GM18507 (cell line): Measurements from ENCODE around the gene CACNA2D3.
"Not testable (repeated sequence)": the region's sequence is repeated elsewhere in the genome, so short reads cannot be mapped to it uniquely, and the experiment has no call there.

Experiments used
- DNase-seq: peaks from one replicate; pipeline ENCODE4 v3.0.0; 2011; ENCODE audit warnings: low read depth; ENCODE audit not compliant: insufficient read length; ENCODE audit errors: extremely low spot score
- FAIRE-seq: peaks from 2 replicates; lab custom pipeline; 2011; peaks lifted over from hg19 to GRCh38; lab: Jason Lieb, UNC

Gene CACNA2D3

DNA sequence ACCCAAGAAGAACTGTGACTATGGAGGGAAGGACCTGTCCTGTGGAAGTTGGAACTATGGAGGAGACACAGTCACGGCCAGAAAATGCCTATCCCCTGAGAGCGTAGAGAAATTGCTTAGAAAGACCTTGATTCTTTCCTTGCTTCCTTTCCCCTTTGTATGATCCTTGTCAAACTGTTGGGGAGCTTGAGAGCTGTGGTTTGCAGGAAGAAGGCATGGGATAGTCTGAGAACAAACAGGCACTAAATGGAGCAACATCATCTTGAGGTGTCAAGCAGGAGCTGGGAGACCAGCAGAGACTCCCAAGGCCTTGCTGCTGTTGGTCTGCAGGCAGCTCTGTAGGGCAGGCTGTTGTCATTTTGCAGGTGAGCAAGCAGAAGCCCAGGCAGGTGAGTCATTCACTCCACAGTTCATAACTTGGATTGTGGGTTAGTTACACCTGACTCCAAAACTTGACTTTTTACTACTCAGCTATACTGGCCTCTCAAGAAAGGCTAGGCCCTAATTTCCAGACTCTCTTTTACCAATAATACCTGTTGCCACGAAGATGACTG, 506.6 kb downstream of the CACNA2D3 start:
- no peak for DNase-seq
- no peak for FAIRE-seq

DNA sequence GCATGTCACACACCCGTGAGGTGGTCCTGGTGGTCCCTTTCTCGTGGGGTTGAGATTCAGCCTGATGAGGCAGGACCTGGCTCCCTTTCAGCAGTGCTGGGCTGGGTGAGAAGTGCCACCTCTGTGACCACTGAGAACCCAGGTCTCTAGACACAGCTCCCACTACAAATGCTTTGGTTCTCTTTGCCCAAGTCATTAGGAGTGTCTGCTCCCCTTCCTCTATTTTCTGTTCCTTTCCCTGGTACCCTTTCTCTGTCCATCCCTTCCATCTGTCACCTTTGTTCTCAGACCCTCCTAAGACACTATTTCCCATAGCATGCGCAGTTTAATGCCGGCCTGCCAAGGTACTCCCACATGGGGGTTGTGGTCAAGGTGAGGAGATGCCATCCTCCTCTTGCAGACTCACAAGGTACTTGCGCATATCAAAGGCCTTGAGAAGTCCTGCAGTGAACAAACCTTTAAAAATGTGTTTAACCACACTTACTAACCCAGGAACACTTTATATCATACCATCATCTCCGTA, 507.8 kb downstream of the CACNA2D3 start:
- no peak for FAIRE-seq
- DNase-seq, result no peak

GRCh38 chr3:54631001-54631400, 508.6 kb downstream of the CACNA2D3 start:
- not testable (repeated sequence) for DNase-seq, FAIRE-seq

DNA sequence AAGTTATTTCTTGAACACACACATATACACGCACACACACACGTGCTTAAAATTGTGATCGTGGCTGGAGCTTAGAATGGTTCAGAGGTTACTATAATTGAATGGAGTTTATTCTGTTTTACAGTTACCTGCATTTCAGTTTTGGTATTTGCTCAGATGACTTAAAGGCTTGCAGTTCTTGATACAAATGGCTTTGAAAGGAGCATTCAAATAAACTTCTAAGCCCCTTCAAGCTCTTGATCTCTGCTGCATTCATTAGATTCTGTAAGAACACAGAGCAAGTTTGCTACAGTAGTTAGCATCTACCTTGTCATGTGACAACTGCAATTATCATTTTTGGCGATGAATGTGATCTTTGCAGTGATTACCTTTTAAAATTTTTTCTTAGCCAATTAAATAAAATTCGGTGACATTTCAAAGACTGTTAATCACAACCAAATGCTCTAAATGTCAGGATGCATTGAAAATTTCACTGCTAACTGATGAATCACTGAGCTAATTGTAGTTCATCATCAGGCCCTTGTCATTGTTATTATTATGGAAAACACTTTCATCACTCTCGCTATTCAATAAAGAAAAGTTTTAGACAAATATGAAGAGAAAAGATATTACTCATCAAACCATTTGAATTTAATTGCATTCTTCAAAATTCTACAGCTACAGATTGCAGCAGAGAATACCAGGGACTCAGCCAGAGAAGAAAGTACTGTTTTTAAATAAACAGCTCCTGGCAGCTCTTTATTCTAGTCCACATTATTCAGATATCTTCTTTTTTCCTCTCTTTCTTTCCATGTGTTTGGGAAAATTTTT, 509.4 kb downstream of the CACNA2D3 start:
- no peak for FAIRE-seq

DNA sequence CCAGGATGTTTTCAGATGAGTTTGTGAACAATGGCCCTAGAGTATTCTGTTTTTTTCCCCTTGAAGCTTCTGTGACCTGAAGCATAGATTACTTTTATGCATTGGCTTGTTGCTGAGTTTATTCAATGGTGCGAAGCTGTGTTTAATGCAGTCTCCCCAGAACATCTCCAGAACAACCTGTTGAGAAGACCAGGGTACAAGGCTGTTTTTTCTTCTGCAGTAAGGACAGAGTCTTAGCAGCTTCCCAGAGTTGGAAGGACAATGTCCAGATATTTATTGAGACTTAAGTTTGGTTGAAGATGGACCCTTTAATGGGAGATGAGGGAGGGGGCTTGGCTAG, 509.9 kb downstream of the CACNA2D3 start:
- FAIRE-seq, result no peak
- DNase-seq, result no peak

More for the DNA sequence above, 509.4 kb downstream of the CACNA2D3 start:
- DNase-seq, result no peak

DNA sequence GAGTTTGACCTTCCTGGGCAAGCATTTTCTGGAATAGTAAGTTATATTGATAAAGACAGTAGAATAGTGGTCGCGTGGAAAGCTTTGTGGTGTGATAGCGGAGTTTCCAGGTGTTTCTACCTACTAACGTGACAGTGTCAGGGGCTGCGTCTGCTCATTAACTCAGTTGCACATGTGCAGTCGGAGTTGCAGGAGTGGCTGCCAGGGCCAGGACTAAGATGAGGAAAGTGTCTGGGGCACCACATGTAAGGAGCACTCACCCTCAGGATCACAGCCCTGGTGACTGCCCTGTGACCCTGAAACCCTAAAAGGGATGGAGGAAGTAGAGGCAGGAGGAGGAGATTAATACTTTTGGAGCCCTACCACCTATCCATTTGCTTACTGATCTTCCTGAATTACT, 510.5 kb downstream of the CACNA2D3 start:
- FAIRE-seq (no peak), DNase-seq (no peak)

GRCh38 chr3:54633444-54634121, 511.2 kb downstream of the CACNA2D3 start:
- DNase-seq (no peak), FAIRE-seq (no peak)

GRCh38 chr3:54634122-54634469, 511.7 kb downstream of the CACNA2D3 start:
- no peak for DNase-seq
- FAIRE-seq, result no peak

DNA sequence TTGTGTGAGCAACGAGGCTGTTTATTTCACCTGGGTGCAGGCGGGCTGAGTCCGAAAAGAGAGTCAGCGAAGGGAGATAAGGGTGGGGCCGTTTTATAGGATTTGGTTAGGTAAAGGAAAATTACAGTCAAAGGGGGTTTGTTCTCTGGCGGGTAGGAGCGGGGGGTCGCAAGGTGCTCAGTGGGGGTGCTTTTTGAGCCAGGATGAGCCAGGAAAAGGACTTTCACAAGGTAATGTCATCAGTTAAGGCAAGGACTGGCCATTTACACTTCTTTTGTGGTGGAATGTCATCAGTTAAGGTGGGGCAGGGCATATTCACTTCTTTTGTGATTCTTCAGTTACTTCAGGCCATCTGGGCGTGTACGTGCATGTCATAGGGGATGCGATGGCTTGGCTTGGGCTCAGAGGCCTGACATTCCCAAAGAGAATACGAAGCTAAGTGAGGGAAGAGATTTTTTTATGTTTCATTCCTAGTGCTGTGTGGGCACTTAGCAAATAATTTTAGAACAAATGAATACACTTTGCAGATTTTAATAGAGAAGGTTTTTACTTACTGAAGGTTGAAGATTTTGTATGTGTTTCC, 517.5 kb downstream of the CACNA2D3 start:
- DNase-seq, FAIRE-seq: not testable (repeated sequence)

DNA sequence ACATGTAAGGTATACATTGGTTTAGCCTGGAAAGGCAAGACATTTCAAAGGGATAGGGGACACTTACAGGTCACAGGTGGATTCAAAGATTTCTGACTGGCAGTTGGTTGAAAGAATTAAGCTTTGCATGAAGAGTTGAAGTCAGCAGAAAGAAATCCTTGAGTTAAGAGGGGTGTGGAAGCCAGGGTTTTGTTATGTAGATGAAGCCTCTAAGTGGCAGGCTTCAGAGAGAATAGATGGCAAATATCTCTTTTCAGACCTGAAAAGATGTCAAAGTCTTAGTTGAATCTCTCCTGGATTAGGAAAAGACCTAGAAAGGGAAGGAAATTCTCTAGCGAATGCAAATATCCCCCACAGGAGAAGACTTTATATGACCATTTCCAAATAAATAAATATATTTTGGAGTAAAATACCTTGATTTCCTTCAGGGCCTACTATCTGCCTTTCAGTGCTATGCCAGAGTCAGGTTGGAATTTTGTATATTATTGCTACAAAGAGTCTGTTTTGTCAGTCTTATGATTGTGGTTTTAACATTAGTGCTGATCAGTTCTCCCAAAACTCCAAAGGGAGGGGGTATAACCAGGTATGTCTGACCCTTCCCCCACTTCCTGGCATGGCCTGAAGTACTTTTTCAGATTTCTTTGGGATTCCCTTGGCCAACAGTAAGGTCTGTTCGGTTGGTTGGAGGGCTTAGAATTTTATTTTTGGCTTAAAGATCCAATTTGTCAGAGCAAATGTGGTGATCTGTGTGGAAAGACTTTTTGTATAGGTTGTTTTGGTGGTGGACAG, 519.1 kb downstream of the CACNA2D3 start:
- FAIRE-seq (no peak), DNase-seq (no peak)

DNA sequence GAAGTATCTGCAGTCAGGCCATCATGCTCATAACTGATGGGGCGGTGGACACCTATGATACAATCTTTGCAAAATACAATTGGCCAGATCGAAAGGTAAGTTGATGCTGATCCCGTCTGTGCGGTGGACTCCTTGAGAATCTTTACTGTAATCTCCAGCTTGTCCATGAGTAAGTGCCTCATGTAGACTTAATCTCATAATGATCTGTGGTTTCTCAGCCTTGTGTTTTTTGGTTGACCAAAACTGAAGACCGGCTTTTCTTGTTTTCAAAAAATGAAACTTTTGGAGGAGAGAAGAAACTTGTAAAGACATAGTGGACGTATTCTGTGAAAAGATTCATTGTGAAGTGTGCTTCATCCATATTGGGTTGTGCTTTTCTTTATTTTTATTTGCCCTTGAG, 519.8 kb downstream of the CACNA2D3 start:
- DNase-seq (no peak), FAIRE-seq (no peak)

GRCh38 chr3:54647721-54648120, 525.4 kb downstream of the CACNA2D3 start:
- DNase-seq (no peak), FAIRE-seq (no peak)

DNA sequence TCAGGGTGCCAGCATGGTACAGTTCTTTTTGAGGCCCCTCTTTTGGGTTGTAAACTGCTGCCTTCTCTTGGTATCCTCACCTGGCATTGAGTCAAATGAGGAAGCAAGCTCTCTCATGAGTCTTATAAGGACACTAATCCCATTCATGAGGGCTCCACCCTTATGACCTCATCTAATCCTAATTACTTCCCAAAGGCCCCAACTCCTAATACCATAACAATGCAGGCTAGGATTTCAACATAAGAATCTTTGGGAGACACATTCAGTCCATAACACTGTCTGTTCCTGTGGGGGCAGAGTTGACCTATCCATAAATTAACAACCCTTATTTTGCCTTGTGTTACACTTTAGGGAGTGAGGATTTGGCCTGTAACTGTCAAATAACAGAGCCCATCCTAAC, 527.2 kb downstream of the CACNA2D3 start:
- FAIRE-seq, result no peak

DNA sequence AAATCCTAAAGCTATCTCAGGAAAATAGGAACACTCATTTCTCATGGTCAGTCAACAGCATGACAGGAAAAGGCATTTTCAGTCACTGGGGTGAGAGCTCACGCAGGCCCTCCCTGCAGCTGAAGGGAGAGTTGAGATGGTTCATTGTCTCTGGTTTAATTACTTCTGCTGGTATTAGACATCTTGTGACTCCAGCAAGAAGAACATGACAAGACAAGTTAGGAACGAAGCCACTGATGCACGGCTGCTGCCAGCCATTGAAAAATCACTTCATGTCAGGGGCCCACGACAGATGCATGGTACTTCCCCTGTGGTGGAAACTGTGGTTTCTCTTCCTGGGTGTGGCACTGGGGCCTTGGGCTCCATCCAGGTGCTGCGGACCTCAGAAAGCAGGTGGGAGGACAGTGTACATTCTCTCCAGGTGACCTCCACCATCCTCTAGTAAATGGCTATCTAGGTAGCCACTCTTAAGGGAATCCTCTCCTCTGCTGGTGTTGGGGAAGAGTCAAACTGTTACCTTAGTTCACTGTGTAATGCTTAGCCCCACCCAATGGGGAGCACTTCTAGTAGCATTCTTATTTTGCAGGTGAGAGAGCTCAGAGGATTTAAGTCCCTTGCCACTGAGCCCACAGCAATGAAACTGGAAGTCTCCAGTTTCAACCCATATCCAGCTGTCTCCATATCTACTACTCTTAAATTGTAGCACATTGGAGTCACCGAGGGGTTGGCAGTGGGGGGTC, 531.3 kb downstream of the CACNA2D3 start:
- FAIRE-seq (no peak), DNase-seq (no peak)

More for the DNA sequence above, 527.2 kb downstream of the CACNA2D3 start:
- DNase-seq, result no peak

DNA sequence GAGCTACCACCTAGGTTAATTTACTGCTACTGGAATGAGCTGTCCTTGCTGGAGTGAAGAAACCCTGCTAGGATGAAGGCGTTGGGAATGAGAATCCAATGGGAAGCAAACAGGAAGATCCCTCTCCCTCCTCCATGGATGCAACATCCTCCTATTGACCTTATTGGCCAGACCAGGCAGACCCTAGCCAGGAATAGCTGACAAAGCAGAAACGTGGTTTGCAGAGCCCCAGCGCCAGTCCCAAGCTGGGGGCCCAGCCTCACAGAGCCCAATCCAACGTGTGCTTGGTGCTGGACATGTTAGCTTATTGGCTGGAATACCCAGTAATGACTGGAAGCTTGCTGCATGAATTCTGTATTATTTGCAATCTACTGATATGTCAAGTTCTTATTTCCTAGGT, 532.4 kb downstream of the CACNA2D3 start:
- FAIRE-seq (no peak), DNase-seq (no peak)

DNA sequence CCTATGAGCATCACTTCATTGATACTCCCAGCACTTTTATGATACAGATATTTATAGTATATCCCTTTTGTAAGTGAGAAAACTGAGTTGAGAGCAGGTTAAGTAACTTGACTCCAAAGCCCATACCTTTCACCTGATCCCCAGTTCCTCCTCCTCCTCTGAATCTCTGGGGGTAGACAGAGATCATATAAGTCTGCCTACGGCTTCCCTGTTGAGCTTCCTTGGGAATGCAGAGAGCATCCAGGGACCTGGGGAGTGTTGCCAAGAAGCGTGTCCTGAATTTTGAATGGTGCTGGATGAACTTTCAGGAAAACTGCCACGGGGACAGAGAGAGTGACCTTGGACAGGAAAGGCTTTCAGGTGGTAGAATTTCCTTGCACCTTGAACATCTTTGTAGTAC, 537.0 kb downstream of the CACNA2D3 start:
- FAIRE-seq (no peak), DNase-seq (no peak)

DNA sequence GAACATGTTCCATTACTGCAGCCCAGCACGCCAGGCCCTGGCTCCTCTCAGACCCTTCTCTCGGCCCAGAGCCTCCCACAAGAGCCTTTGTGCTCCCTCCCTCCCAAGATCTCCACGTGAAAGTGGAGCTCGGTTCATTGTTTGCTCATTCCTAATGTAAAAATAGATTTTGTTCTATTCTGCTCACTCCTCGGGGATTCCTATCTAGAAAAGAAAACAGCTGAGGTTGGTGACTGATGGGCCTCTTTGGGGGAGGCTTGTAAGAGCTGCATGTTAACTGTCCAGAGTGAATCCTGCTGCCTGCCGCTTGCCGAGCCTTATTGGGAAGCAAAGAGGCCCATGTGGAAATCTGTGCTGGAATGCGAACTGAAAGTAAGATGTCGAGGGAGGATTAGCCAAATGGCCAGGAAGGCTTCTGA, 538.4 kb downstream of the CACNA2D3 start:
- FAIRE-seq, result no peak
- DNase-seq, result no peak

GRCh38 chr3:54661151-54661550, 538.8 kb downstream of the CACNA2D3 start:
- FAIRE-seq (no peak), DNase-seq (no peak)

- no peak for DNase-seq
- no peak for FAIRE-seq
These were observed 541.2 kb downstream of the CACNA2D3 start for GRCh38 chr3:54663501-54664011.
